A549 (cell line): ENCODE results near the gene TOP3B. TPM values are rescaled to one million over a fixed set of nuclear protein-coding genes. Genes with fewer than 3 reads are reported as not detected.

Source experiments
- ATAC-seq, 2 experiments: fragments of 200-7000 bp in 1 of 2; fragments of >200 bp in 1 of 2; cut with Nextera tagmentation in 1 of 2; cut with Tn5 transposase in 1 of 2; 3 replicates each; pipeline versions ENCODE4 v1.8.0 to v1.9.1; 2018 to 2020; ENCODE audit warnings: mild to moderate bottlenecking in 1 of 2, moderate library complexity in 1 of 2
- CTCF ChIA-PET: fragments of 300-600 bp; sonication (Branson Sonifier 250); formaldehyde crosslinking; extraction: SDS; loops from one replicate; lab custom pipeline; 2021; ENCODE audit warnings: antibody characterized with exemption, inconsistent platforms; lab: Yijun Ruan, JAX
- POLR2A ChIA-PET: fragments of 350-600 bp; formaldehyde crosslinking; extraction: SDS; loops from one replicate; lab custom pipeline; 2021; ENCODE audit warnings: antibody characterized with exemption, inconsistent platforms; lab: Yijun Ruan, JAX
- DNase-seq, 2 experiments: peaks; one replicate each; pipeline versions ENCODE4 v3.0.0 to v3.0.0-alpha.2; 2011 to 2016; ENCODE audit warnings: low read depth in 1 of 2, low spot score in 1 of 2
- FAIRE-seq: peaks from 2 replicates; lab custom pipeline; 2011; peaks lifted over from hg19 to GRCh38; lab: Jason Lieb, UNC
- H3K27ac ChIP-seq, 2 experiments: fragments of >200 bp; sonication (Bioruptor Twin); formaldehyde crosslinking; 3 replicates each; pipeline ENCODE4 v1.5.1; 2016 to 2017
- H3K4me1 ChIP-seq: fragments of >200 bp; sonication (Bioruptor Twin); formaldehyde crosslinking; 3 replicates; pipeline ENCODE4 v1.6.1; 2016
- H3K4me2 ChIP-seq: fragments of >200 bp; sonication (Bioruptor Twin); formaldehyde crosslinking; 3 replicates; pipeline ENCODE4 v1.6.1; 2016
- H3K4me3 ChIP-seq: fragments of >200 bp; sonication (Bioruptor Twin); formaldehyde crosslinking; 3 replicates; pipeline ENCODE4 v1.5.1; 2016
- H3K9me3 ChIP-seq: fragments of >200 bp; sonication (Bioruptor Twin); formaldehyde crosslinking; 3 replicates; pipeline ENCODE4 v1.6.1; 2016
- BHLHE40 ChIP-seq: IDR thresholded peaks from 2 replicates; pipeline ENCODE4 v1.6.1; 2012; ENCODE audit warnings: low read depth, low read length, inconsistent platforms
- CBX8 ChIP-seq: fragments of 200-600 bp; sonication (generic); IDR thresholded peaks from 2 replicates; pipeline ENCODE4 v1.6.1; 2016
- CEBPB ChIP-seq, 2 experiments: fragments of >200 bp in 1 of 2; sonication (Bioruptor Twin) in 1 of 2; formaldehyde crosslinking in 1 of 2; IDR thresholded peaks; 2 replicates each; pipeline ENCODE4 v1.6.1; 2012 to 2016
- CHD2 ChIP-seq: fragments of 150-350 bp; IDR thresholded peaks from 2 replicates; pipeline ENCODE4 v1.6.1; 2014; ENCODE audit warnings: low read length; ENCODE audit not compliant: partially characterized antibody
- CTCF ChIP-seq: fragments of >200 bp; sonication (Bioruptor Twin); formaldehyde crosslinking; IDR thresholded peaks from 3 replicates; pipeline ENCODE4 v1.5.1; 2016
- EHF ChIP-seq: fragments of 250-450 bp; sonication (Bioruptor Pico); IDR thresholded peaks from 2 replicates; pipeline ENCODE4 v1.5.0; 2020; ENCODE audit warnings: mild to moderate bottlenecking
- HOXA7 ChIP-seq: fragments of 250-450 bp; sonication (Bioruptor Pico); IDR thresholded peaks from 2 replicates; pipeline ENCODE4 v1.5.0; 2020; ENCODE audit warnings: mild to moderate bottlenecking, moderate library complexity
- HOXB13 ChIP-seq: fragments of 250-450 bp; sonication (Bioruptor Pico); IDR thresholded peaks from 2 replicates; pipeline ENCODE4 v1.5.0; 2020; ENCODE audit warnings: low read depth, mild to moderate bottlenecking, moderate library complexity
- JUNB ChIP-seq: fragments of >200 bp; sonication (Bioruptor Twin); formaldehyde crosslinking; IDR thresholded peaks from 2 replicates; pipeline ENCODE4 v1.6.1; 2016
- KDM5A ChIP-seq: fragments of 200-600 bp; sonication (generic); IDR thresholded peaks from 2 replicates; pipeline ENCODE4 v1.6.1; 2016; ENCODE audit warnings: antibody characterized with exemption, mild to moderate bottlenecking
- MAFK ChIP-seq: fragments of 450-650 bp; IDR thresholded peaks from 2 replicates; pipeline ENCODE4 v1.6.1; 2014; ENCODE audit not compliant: partially characterized antibody
- MAX ChIP-seq: IDR thresholded peaks from 2 replicates; pipeline ENCODE4 v1.6.1; 2012
- MYC ChIP-seq: IDR thresholded peaks from 2 replicates; pipeline ENCODE4 v1.6.1; 2012; ENCODE audit warnings: mild to moderate bottlenecking, inconsistent platforms, low read length, improper control_type of control experiment, borderline replicate concordance
- NPAS2 ChIP-seq: fragments of 250-450 bp; sonication (Bioruptor Pico); IDR thresholded peaks from 2 replicates; pipeline ENCODE4 v1.8.0; 2022; ENCODE audit warnings: mild to moderate bottlenecking, moderate library complexity, borderline replicate concordance
- POLR2A ChIP-seq: IDR thresholded peaks from 2 replicates; pipeline ENCODE4 v1.6.1; 2012; ENCODE audit warnings: mild to moderate bottlenecking, low read length
- RAD21 ChIP-seq, 2 experiments: fragments of >200 bp in 1 of 2; sonication (Bioruptor Twin) in 1 of 2; formaldehyde crosslinking in 1 of 2; IDR thresholded peaks in 1 of 2; conservative IDR thresholded peaks in 1 of 2; 2 replicates in 1 of 2; 3 replicates in 1 of 2; pipeline ENCODE4 v1.6.1; 2012 to 2018; ENCODE audit warnings: inconsistent platforms in 1 of 2
- RCOR1 ChIP-seq: fragments of 150-350 bp; IDR thresholded peaks from 2 replicates; pipeline ENCODE4 v1.6.1; 2014; ENCODE audit warnings: antibody characterized with exemption, low read length, low read depth
- ZNF302 ChIP-seq: fragments of 250-450 bp; sonication (Bioruptor Pico); IDR thresholded peaks from 2 replicates; pipeline ENCODE4 v1.9.0; 2021; ENCODE audit warnings: inconsistent platforms, mild to moderate bottlenecking, moderate library complexity
- ZSCAN20 ChIP-seq: fragments of 250-450 bp; sonication (Bioruptor Pico); IDR thresholded peaks from 2 replicates; pipeline ENCODE4 v1.8.0; 2022; ENCODE audit warnings: mild to moderate bottlenecking, moderate library complexity
- WGBS: methylation state at CpG from one replicate; pipeline ENCODE4 v1.1.6; 2017; ENCODE audit errors: missing lambda C conversion rate; 5-methylcytosine and 5-hydroxymethylcytosine counted together
- polyA plus RNA-seq, 4 experiments: library from polyadenylated mRNA; depleted of rRNA in 3 of 4; stranded (reverse); fragments of >200 nt; fragmentation: RNase III in 1 of 4; extraction: RNeasy Plus Mini Kit Qiagen cat#74134 plus additional on column Dnase treatment in 1 of 4; gene quantifications; 2 replicates in 3 of 4; 3 replicates in 1 of 4; pipeline ENCODE4 v1.2.3, GENCODE V29; 2011 to 2017
- TF ChIP-seq, protein P1 (sequence below): IDR thresholded peaks from 2 replicates; pipeline ENCODE4 v1.6.1; 2012
- TF ChIP-seq, protein P2 (sequence below): fragments of 200-600 bp; sonication (generic); IDR thresholded peaks from 2 replicates; pipeline ENCODE4 v1.6.1; 2016; ENCODE audit warnings: antibody characterized with exemption, mild to moderate bottlenecking, moderate library complexity
- TF ChIP-seq, protein P3 (sequence below): fragments of >200 bp; sonication (Bioruptor Twin); formaldehyde crosslinking; IDR thresholded peaks from 3 replicates; pipeline ENCODE4 v1.6.1; 2016

The TOP3B gene
- polyA plus RNA-seq, 2 of the 4 experiments (the other 2 are of a cell fraction) = 11.5 to 19.8 TPM

- POLR2A ChIA-PET = no interaction called here
- WGBS = 61% methylated on average over 6 of the region's 7 CpGs
- Histone ChIP-seq H3K4me1 (no peaks in the 10 kb centered on the region), H3K4me2 (no peak overlapping the region), H3K9me3 (no peaks in the 10 kb centered on the region), H3K4me3 (no peak overlapping the region), H3K27ac (no peak overlapping the region)
- TF ChIP-seq CBX8 (no peak), KDM5A (no peak), HOXA7 (CRISPR knock-in tag) (no peak), ZSCAN20 (CRISPR knock-in tag) (no peak), MAFK (no peak), EHF (CRISPR knock-in tag) (no peak), MAX (no peak), JUNB (no peak)
- CTCF ChIA-PET = interaction anchor here (1.0 to 3.3 kb wide), 12 partner anchors 9 to 257 kb away, joined by 3 to 19 read pairs (median 7); partner anchors contain the start of genes PPM1F and TOP3B
- no peak for DNase-seq
- FAIRE-seq = no peak
- no peak for ATAC-seq
These were observed 10.7 kb downstream of the TOP3B start for GRCh38 chr22:21971858-21972275.

GRCh38 chr22:21970800-21971617 lies 11.6 kb downstream of the TOP3B start:
- Histone ChIP-seq H3K4me3 (no peak overlapping the region), H3K4me1 (no peaks in the 10 kb centered on the region), H3K9me3 (no peaks in the 10 kb centered on the region), H3K27ac (no peak overlapping the region), H3K4me2 (no peak overlapping the region)
- ATAC-seq (no peak), DNase-seq (no peak), FAIRE-seq (no peak)
- CTCF ChIA-PET = interaction anchor here (0.6 to 3.3 kb wide), 7 partner anchors 10 to 63 kb away, joined by 3 to 19 read pairs (median 5); partner anchors contain the start of genes PPM1F and TOP3B
- 92% methylated on average over 17 of the region's 18 CpGs for WGBS
- TF ChIP-seq JUNB = no peak
- TF ChIP-seq, protein P1, sequence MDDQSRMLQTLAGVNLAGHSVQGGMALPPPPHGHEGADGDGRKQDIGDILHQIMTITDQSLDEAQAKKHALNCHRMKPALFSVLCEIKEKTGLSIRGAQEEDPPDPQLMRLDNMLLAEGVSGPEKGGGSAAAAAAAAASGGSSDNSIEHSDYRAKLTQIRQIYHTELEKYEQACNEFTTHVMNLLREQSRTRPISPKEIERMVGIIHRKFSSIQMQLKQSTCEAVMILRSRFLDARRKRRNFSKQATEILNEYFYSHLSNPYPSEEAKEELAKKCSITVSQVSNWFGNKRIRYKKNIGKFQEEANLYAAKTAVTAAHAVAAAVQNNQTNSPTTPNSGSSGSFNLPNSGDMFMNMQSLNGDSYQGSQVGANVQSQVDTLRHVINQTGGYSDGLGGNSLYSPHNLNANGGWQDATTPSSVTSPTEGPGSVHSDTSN = no peak
- TF ChIP-seq BHLHE40 = no peak
- TF ChIP-seq, protein P2, sequence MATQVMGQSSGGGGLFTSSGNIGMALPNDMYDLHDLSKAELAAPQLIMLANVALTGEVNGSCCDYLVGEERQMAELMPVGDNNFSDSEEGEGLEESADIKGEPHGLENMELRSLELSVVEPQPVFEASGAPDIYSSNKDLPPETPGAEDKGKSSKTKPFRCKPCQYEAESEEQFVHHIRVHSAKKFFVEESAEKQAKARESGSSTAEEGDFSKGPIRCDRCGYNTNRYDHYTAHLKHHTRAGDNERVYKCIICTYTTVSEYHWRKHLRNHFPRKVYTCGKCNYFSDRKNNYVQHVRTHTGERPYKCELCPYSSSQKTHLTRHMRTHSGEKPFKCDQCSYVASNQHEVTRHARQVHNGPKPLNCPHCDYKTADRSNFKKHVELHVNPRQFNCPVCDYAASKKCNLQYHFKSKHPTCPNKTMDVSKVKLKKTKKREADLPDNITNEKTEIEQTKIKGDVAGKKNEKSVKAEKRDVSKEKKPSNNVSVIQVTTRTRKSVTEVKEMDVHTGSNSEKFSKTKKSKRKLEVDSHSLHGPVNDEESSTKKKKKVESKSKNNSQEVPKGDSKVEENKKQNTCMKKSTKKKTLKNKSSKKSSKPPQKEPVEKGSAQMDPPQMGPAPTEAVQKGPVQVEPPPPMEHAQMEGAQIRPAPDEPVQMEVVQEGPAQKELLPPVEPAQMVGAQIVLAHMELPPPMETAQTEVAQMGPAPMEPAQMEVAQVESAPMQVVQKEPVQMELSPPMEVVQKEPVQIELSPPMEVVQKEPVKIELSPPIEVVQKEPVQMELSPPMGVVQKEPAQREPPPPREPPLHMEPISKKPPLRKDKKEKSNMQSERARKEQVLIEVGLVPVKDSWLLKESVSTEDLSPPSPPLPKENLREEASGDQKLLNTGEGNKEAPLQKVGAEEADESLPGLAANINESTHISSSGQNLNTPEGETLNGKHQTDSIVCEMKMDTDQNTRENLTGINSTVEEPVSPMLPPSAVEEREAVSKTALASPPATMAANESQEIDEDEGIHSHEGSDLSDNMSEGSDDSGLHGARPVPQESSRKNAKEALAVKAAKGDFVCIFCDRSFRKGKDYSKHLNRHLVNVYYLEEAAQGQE = no peak
- TF ChIP-seq MYC = no peak
- TF ChIP-seq RAD21 (conservative IDR thresholded peaks at IDR 0.05 in 1 of 2, IDR thresholded peaks at IDR 0.05 in 1 of 2) = no peak
- no peak for TF ChIP-seq CTCF
- no peak for TF ChIP-seq HOXB13
- no peak for TF ChIP-seq ZNF302 (CRISPR knock-in tag)
- TF ChIP-seq RCOR1 = no peak
- no peak for TF ChIP-seq CHD2
- no peak for TF ChIP-seq CEBPB (IDR thresholded peaks at IDR 0.05)
- TF ChIP-seq POLR2A = no peak
- no peak for TF ChIP-seq NPAS2 (CRISPR knock-in tag)
- TF ChIP-seq, protein P3, sequence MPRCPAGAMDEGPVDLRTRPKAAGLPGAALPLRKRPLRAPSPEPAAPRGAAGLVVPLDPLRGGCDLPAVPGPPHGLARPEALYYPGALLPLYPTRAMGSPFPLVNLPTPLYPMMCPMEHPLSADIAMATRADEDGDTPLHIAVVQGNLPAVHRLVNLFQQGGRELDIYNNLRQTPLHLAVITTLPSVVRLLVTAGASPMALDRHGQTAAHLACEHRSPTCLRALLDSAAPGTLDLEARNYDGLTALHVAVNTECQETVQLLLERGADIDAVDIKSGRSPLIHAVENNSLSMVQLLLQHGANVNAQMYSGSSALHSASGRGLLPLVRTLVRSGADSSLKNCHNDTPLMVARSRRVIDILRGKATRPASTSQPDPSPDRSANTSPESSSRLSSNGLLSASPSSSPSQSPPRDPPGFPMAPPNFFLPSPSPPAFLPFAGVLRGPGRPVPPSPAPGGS = no peak
- TF ChIP-seq, all 56 proteins: peak for 0
- POLR2A ChIA-PET = no interaction called here
